Smooth muscle cell (in vitro differentiated cells): ENCODE measurements around the gene PPA1. TPM values are rescaled to one million over a fixed set of nuclear protein-coding genes. Genes with fewer than 3 reads are reported as not detected.

Experiments
- DNase-seq: peaks from one replicate; lab custom pipeline; 2025; ENCODE audit not compliant: unreplicated experiment; lab: John Stamatoyannopoulos, UW
- H2AFZ ChIP-seq: fragments of 200-600 bp; sonication (generic); 2 replicates; pipeline ENCODE4 v1.6.0; 2016; ENCODE audit warnings: antibody characterized with exemption, low read depth, mild to moderate bottlenecking
- H3F3A ChIP-seq: fragments of 200-600 bp; sonication (generic); 2 replicates; pipeline ENCODE4 v1.6.0; 2017; ENCODE audit warnings: antibody characterized with exemption, low read depth
- H3K27ac ChIP-seq: fragments of 200-600 bp; sonication (generic); 2 replicates; pipeline ENCODE4 v1.5.1; 2016; ENCODE audit warnings: low read depth, mild to moderate bottlenecking
- H3K27me3 ChIP-seq: fragments of 200-600 bp; sonication (generic); 2 replicates; pipeline ENCODE4 v1.6.1; 2016; ENCODE audit warnings: low read depth, mild to moderate bottlenecking
- H3K36me3 ChIP-seq: fragments of 200-600 bp; sonication (generic); 2 replicates; pipeline ENCODE4 v1.5.1; 2016; ENCODE audit warnings: low read depth
- H3K4me1 ChIP-seq: fragments of 200-600 bp; sonication (generic); 2 replicates; pipeline ENCODE4 v1.5.1; 2016; ENCODE audit warnings: low read depth
- H3K4me2 ChIP-seq: fragments of 200-600 bp; sonication (generic); 2 replicates; pipeline ENCODE4 v1.6.0; 2016; ENCODE audit warnings: mild to moderate bottlenecking
- H3K4me3 ChIP-seq: fragments of 200-600 bp; sonication (generic); 2 replicates; pipeline ENCODE4 v1.5.1; 2016; ENCODE audit warnings: mild to moderate bottlenecking
- H3K79me2 ChIP-seq: fragments of 200-600 bp; sonication (generic); 2 replicates; pipeline ENCODE4 v1.6.0; 2016; ENCODE audit warnings: low read depth, mild to moderate bottlenecking
- H3K9ac ChIP-seq: fragments of 200-600 bp; sonication (generic); 2 replicates; pipeline ENCODE4 v1.6.0; 2016; ENCODE audit warnings: low read depth
- H3K9me3 ChIP-seq: fragments of 200-600 bp; sonication (generic); replicated peaks from 2 replicates; pipeline ENCODE4 v1.5.1; 2016; ENCODE audit warnings: low read depth
- H4K20me1 ChIP-seq: fragments of 200-600 bp; sonication (generic); 2 replicates; pipeline ENCODE4 v1.6.0; 2016; ENCODE audit warnings: low read depth
- CTCF ChIP-seq: fragments of 200-600 bp; sonication (generic); IDR thresholded peaks from 2 replicates; pipeline ENCODE4 v1.5.1; 2017; ENCODE audit warnings: borderline replicate concordance, mild to moderate bottlenecking, antibody characterized with exemption; ENCODE audit not compliant: insufficient read depth, poor library complexity, severe bottlenecking
- WGBS: methylation state at CpG from one replicate; pipeline ENCODE4 v1.1.7; 2016; ENCODE audit warnings: low lambda C conversion rate; 5-methylcytosine and 5-hydroxymethylcytosine counted together
- polyA plus RNA-seq: library from polyadenylated mRNA; unstranded; fragments of >200 nt; fragmentation: Nextera tagmentation; extraction: Ambion mirVana; gene quantifications from 2 replicates; pipeline ENCODE4 v1.2.1, GENCODE V29; 2016
- total RNA-seq: library from RNA; depleted of rRNA; stranded (reverse); fragments of >200 nt; gene quantifications from 2 replicates; pipeline ENCODE4 v1.2.3, GENCODE V29; 2014

PPA1 gene
- total and polyA plus RNA-seq, 2 experiments from 2014 or later = 38.1 to 58.4 TPM

- H3K4me3 ChIP-seq = no peak overlapping the region
- WGBS = 89% methylated on average over 2 of the region's 2 CpGs
- no peak overlapping the region for H3K9ac ChIP-seq
- H3K79me2 ChIP-seq = no peaks in the 10 kb centered on the region
- no peak for TF ChIP-seq CTCF
- H3F3A ChIP-seq = no peaks in the 10 kb centered on the region
- H2AFZ ChIP-seq = no peak overlapping the region
- no peaks in the 10 kb centered on the region for H3K9me3 ChIP-seq
- H3K4me2 ChIP-seq = no peak overlapping the region
- DNase-seq = no peak
- no peaks in the 10 kb centered on the region for H3K4me1 ChIP-seq
- no peaks in the 10 kb centered on the region for H4K20me1 ChIP-seq
- H3K27ac ChIP-seq = no peak overlapping the region
- no peaks in the 10 kb centered on the region for H3K36me3 ChIP-seq
- H3K27me3 ChIP-seq = no peaks in the 10 kb centered on the region
Observed at GRCh38 chr10:70256463-70256862, 23.2 kb upstream of the PPA1 start.

GRCh38 chr10:70255329-70256299 lies 22.4 kb upstream of the PPA1 start:
- H3K9ac ChIP-seq = no peak overlapping the region
- no peaks in the 10 kb centered on the region for H4K20me1 ChIP-seq
- no peak overlapping the region for H2AFZ ChIP-seq
- no peak for DNase-seq
- no peaks in the 10 kb centered on the region for H3K79me2 ChIP-seq
- H3K4me2 ChIP-seq = no peak overlapping the region
- no peaks in the 10 kb centered on the region for H3K36me3 ChIP-seq
- H3F3A ChIP-seq = no peaks in the 10 kb centered on the region
- H3K27me3 ChIP-seq = no peaks in the 10 kb centered on the region
- no peaks in the 10 kb centered on the region for H3K9me3 ChIP-seq
- no peaks in the 10 kb centered on the region for H3K4me1 ChIP-seq
- H3K27ac ChIP-seq = no peak overlapping the region
- no peak overlapping the region for H3K4me3 ChIP-seq
- 90% methylated on average over 73 of the region's 73 CpGs for WGBS
- TF ChIP-seq CTCF = no peak

GRCh38 chr10:70254778-70255328 lies 21.6 kb upstream of the PPA1 start:
- no peak overlapping the region for H3K27ac ChIP-seq
- no peak overlapping the region for H3K4me2 ChIP-seq
- H3K4me3 ChIP-seq = no peak overlapping the region
- H3K27me3 ChIP-seq = no peaks in the 10 kb centered on the region
- H2AFZ ChIP-seq = no peak overlapping the region
- no peaks in the 10 kb centered on the region for H4K20me1 ChIP-seq
- H3K79me2 ChIP-seq = no peaks in the 10 kb centered on the region
- TF ChIP-seq CTCF = no peak
- H3F3A ChIP-seq = no peaks in the 10 kb centered on the region
- 96% methylated on average over 34 of the region's 40 CpGs for WGBS
- H3K9me3 ChIP-seq = no peaks in the 10 kb centered on the region
- DNase-seq = no peak
- no peak overlapping the region for H3K9ac ChIP-seq
- H3K36me3 ChIP-seq = no peaks in the 10 kb centered on the region
- no peaks in the 10 kb centered on the region for H3K4me1 ChIP-seq
